OCI-M1 (cell line): ENCODE results near the gene CYTH1.
"Not testable (repeated sequence)": the region's sequence is repeated elsewhere in the genome, so short reads cannot be mapped to it uniquely, and the experiment has no call there.

Experiments
- DNase-seq: peaks from one replicate; lab custom pipeline; 2025; lab: John Stamatoyannopoulos, UW

CYTH1 gene

GRCh38 chr17:78687944-78688343, 94.1 kb downstream of the CYTH1 start:
- no peak for DNase-seq

- no peak for DNase-seq
These were observed 94.9 kb downstream of the CYTH1 start for GRCh38 chr17:78687125-78687524.

- no peak for DNase-seq
These were observed 98.0 kb downstream of the CYTH1 start for GRCh38 chr17:78684026-78684425.

- DNase-seq, result no peak
These were observed 98.6 kb downstream of the CYTH1 start for GRCh38 chr17:78683408-78683961.

DNA sequence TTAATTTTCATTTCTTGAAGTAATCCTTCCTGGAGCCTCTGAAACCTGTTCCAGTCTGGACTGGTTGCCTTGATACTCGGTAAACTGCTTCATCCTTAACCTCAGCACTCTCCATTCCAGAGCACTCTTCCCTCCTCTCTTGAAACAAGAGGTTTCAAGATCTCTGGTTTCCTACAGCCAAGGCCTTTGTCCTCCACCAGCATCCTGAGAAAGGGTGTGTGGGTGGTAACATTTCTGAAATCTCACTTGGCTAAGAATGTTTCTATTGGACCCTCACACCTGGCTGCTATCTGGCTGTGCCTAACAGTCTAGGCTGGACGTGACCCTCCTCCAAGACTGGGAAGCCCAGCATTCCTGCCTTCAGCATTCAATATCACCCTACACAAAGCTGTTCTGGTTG, 99.7 kb downstream of the CYTH1 start:
- no peak for DNase-seq

DNA sequence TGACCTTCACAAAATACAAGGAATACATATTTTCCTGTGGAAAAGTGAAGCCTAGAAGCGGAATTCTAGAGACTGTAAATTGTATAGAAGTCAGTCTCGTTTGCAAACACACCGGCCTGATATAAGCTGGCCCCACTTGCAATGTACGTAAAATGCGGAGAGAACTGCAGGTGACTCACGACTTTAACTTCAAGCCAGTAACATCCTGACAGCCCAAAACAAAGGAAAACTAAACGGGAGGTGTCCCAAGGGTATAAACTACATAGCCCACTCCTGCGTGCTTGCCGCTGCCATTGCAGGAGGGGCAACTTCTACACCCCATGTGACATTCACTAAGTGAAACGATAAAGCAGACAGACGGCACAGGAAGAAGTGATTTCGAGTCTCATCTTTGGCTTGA, 101.6 kb downstream of the CYTH1 start:
- DNase-seq, result no peak

DNA sequence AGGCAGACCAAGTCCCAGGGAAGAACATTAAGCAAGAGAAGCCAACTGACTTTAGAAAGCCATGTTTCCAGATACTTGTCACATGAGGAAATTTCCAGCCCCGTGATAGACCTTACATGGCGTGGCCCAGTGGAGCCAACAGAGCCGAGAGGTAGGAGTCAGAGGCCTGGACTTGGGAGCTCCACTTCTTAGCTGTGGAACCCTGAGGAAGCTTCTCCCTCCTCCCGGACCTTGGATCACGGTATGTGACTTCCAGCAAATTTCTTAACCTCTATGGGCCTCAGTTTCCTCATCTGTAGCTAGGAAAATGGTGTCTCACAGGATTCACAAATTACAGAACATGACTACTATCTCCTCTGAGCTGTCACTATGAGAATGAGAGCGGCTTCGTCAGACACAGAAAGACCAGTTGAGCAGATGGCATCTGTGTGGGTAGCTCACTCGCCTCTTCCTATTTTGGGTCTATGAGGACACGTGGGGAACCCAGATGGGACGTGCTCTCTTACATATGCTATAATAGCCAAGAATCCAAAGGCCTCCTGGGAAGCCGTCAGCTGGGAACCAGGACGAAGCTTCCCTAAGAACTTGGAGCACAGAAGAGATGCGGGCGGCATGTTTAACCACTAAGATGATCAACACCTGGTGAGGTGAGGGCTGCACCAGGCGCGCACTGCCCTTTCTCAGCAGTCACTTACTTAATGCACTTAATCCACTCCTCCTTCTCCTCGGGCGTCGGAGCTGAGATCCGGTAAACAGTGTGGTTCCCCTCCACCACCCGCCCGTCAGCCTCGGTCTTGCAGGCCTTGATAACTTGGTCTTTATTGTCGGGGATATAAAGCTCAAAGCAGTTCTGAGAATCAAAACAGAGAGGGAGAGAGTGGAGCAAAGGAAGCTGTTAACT, 102.3 kb downstream of the CYTH1 start:
- no peak for DNase-seq

- DNase-seq, result no peak
These were observed 103.4 kb downstream of the CYTH1 start for GRCh38 chr17:78678711-78679110.

DNA sequence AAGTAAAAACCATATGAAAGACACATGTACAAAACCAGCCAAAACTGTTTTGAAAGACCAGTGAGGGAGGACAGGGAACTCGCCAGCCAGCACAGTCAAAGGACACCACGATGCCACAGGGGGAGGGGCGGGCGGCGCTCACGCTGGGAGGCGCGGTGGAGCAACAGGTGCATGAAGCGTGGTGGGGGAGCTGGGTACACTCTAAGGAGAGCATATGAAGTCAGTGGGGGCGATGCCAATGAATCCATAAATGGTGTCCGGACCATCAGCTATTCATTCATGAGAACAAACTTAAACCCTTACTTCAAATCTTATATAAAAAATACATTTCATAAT, 103.9 kb downstream of the CYTH1 start:
- no peak for DNase-seq

DNA sequence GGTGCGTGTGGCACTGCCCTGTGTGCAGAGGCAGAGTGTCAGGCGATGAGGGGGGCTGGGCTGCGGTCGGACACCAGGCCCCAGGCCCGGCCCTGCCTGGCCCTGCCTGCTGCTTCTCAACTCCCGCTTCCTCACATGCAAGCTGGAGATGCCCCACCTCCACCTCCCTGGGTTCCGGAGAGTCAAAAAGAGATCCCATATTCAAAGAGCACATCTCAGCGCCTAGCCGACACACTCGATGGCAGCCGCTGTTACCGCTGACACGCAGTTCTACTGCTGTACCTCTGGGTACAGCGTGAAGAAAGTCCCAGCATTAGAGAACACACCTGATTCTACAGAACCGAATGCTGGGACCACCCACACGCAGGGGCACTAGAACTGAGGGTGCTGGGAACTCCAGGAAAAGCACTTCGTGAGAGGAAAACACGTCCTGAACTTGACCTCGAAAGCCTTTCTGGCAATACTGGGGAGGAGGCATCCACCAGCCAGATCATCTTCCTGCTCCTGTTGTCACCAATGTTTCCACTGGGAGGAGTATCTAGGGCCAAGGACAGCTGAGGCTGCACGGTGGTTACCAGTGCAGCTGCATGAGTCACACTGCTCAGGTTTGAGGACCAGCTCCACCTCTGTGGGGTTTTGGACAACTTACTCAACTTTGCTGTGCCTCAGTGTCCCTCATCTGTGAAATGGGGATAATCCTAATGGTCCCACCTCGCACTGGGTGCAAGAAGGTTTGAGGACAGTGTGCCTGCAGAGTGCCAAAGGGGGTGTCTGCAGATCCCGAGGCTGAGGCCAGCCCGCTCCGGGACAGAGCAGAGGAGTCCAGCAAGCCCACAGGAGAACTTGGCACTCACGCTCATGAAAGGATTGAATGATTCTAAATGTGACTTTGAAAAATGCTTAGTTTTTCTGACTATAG, 104.5 kb downstream of the CYTH1 start:
- no peak for DNase-seq

DNA sequence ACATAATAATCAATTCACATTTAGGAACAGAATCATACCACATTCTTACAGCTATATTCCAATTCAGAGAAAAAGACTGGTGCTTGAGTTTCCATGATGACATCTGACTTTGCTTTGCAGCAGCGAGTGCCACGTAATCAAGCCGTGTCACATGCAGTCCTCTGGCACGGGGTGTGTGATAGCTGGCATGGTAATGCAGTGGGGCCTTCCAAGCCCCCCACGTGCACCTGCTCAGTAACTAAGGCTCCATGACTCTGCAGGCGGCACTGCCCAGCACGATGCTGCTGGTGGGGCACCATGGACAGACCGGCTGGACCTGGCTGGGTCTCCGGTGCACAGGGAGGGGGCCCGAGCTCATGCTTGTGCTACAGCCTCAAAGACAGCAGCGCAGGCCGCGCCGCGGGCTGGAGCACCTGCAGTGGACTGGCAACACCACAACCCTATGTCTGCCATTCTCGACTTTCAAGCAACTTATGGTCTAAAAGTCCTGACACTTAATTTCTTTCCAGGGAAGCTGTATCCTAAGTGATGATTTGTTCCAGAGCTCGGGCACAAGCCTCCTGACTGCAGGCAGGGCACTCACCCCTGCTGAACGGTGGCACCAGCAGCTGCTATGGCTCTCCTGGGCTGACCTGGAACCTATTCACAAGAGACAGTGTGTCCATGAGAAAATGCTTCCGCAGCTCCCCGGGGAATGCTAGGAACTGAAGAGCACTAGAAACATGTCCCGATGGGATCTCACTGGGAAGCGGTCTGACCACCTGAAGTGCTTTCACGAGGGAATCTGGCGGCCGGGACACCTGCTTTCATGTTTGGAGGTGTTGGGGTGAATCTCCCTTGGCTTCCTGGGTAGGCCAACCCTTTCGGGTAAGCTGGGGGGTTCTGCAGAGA, 105.4 kb downstream of the CYTH1 start:
- no peak for DNase-seq

DNA sequence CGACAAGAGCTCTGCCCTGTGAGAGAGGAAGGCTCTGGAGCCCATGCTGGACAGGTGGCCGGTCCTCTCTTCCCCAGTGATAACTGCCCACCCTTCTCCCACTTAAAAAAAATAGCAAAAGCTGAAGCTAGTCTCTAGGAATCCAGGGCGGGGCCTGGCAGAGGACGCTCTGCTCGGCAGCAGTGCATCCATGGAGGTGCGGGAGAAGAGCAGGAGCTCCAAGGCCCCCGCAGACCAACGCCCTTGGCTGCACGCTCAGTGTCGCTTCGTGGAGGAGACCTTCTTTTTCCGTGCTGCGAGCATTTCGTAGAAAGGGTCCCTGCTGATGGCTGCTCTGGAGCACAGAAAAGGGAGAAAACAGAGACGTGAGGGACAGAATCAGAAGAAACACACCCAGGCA, 106.2 kb downstream of the CYTH1 start:
- no peak for DNase-seq

GRCh38 chr17:78675316-78675616, 106.8 kb downstream of the CYTH1 start:
- no peak for DNase-seq

GRCh38 chr17:78674595-78675315, 107.3 kb downstream of the CYTH1 start:
- DNase-seq, result no peak

GRCh38 chr17:78674156-78674555, 107.9 kb downstream of the CYTH1 start:
- DNase-seq, result no peak

- no peak for DNase-seq
These were observed 108.7 kb downstream of the CYTH1 start for GRCh38 chr17:78673395-78673794.

DNA sequence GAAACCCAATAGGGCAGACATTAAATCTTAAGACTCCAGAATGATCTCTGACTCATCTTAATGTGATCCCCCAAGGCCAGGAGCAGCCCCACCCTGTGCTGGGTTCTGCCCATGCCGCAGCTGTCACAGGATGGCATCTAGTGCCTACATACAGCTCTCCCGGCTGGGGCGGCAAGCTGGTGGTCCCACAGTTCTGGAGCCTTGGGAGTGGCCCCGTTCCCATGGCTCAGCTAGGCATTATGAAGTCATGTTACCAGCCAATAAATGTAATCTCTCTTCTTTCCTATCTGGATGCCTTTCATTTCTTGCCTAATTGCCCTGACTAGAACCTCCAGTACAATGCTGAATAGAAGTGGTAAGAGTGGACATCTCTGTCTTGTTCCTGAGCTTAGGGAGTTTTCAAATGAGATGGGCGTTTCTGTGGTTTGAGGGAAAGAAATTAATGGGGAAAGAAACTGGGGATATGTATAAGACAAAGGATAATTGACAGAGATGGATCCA, 109.2 kb downstream of the CYTH1 start:
- no peak for DNase-seq

DNA sequence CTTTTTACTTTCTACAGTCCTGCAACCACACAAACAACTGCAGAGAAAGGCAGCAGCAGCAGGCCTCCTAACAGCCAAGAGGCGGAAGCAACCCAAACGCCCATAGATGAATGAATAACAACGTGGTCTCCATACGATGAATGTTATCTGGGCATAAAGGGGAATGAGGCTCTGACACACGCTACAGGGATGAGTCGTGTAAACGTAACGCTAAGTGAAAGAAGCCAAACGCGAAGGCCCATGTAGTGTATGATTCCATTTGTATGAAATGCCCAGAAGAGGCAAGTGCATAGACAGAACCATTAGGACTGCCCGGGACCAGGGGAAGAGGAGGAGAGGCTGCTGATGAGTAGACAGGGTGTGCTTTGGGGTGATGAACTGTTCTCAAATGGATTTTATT, 110.1 kb downstream of the CYTH1 start:
- DNase-seq, result no peak

GRCh38 chr17:78671726-78672001, 110.4 kb downstream of the CYTH1 start:
- DNase-seq, result not testable (repeated sequence)

GRCh38 chr17:78670850-78671725, 111.0 kb downstream of the CYTH1 start:
- DNase-seq, result no peak
